Measurements from ENCODE around the gene RAPGEF6.
"Not testable (repeated sequence)": the region's sequence is repeated elsewhere in the genome, so short reads cannot be mapped to it uniquely, and the experiment has no call there.

Gene RAPGEF6

DNA sequence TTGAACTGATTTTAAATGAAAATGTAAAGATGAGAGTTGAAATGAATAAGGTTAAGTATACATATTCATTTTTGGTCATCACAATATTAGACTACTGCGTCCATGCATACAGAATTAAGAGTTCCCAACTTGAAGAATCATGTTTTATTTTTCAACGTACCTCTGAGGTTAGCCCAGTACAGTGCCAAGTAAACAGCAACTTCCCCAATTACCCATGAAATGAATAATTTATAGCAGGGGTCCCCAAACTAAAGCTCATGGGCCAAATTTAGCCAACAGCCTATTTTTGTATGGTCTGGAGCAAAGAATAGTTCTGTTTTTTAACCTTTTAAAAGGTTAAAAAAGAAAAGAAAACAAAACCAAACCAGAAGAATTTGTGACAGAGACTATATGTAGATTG is 203.2 kb downstream of the RAPGEF6 start:
- DNase-seq (ENCODE audit: low read depth, low spot score): no peak

- DNase-seq (ENCODE audit: low read depth, low spot score): no peak
Measured at GRCh38 chr5:131430794-131431193, 204.2 kb downstream of the RAPGEF6 start.

DNA sequence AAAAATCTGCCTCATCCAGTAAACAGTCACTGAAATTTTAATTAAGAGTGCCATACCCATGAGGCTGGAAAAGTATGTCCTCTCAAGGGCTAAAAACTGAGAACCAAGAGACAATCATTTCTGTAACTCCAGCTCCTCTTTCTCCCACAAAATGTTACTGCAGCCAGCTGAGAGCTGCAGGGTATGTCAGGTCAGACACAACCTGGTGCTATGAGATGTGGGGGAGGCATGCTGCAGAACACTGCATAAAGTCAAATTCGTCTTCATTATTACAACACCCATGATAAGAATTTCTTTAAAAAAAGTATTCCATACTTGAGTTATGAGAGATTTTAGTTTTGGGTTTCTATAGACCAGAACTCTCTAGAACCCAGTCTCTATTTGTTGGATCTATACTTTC is 209.0 kb downstream of the RAPGEF6 start:
- no peak for DNase-seq (ENCODE audit: low read depth, low spot score)

- DNase-seq (ENCODE audit: low read depth, low spot score): peak; percentile 10
Measured at GRCh38 chr5:131423056-131423455, 212.0 kb downstream of the RAPGEF6 start.

- DNase-seq (ENCODE audit: low read depth, low spot score): no peak
Measured at GRCh38 chr5:131419877-131420276, 215.2 kb downstream of the RAPGEF6 start.

DNA sequence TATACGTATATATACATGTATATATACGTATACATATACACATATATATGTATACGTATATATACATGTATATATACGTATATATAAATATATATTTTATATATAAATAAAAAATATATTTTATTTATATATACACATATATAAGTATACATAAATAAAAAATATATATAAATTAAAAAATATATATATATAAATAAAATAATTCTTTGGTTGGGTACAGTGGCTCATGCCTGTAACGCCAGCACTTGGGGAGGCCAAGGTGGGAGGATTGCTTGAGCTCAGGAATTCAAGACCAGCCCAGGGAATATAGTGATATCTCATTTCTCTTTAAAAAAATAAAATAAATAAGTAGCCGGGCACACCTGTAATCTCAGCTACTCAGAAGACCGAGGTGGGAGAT is 216.2 kb downstream of the RAPGEF6 start:
- no peak for DNase-seq (ENCODE audit: low read depth, low spot score)

GRCh38 chr5:131417240-131417869 is 217.7 kb downstream of the RAPGEF6 start:
- DNase-seq (ENCODE audit: low read depth, low spot score): peak; percentile 52

- DNase-seq (ENCODE audit: low read depth, low spot score): no peak
Measured at GRCh38 chr5:131416729-131417128, 218.3 kb downstream of the RAPGEF6 start.

GRCh38 chr5:131413605-131414559 is 221.1 kb downstream of the RAPGEF6 start:
- DNase-seq (ENCODE audit: low read depth, low spot score): no peak

- no peak for DNase-seq (ENCODE audit: low read depth, low spot score)
Measured at GRCh38 chr5:131406975-131407638, 227.9 kb downstream of the RAPGEF6 start.

DNA sequence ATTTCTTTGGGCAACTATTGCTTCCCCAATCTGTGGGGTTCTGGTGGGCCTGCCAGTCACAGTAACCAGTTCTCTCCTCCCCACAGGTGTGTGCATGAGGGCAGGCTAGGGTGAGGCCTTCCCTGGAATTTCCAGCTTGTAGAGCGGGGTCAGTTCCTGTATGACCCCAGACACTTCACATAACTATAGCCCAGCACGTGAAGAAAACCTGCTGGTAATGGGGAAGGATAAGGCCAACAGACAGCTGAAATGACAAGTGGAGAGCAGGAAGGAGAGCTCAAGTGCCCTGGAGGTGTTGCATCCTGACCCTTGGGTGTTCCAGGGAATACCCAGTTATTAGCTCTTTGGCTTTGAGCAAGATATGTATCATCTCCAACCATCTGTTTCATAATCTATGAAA is 229.0 kb downstream of the RAPGEF6 start:
- no peak for DNase-seq (ENCODE audit: low read depth, low spot score)

DNA sequence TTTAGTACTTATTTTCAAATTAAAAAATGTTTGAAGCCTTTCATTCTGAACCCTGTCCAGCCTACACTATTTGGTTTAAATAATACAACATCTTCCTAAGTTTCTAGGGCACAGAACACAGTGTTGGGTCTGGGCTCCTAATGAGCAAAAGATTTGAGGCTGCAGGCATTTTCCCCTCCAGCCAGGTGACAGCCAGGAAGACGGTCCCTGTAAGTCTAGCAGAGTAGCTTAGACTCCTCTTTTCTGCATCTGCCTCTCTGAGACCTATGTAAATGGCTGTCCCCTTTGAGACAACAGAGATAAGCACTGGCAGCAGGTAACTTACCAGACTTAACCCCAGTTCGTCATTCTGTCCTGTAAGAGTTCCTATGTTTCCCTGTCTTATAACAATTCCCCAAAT is 229.4 kb downstream of the RAPGEF6 start:
- DNase-seq (ENCODE audit: low read depth, low spot score): no peak

GRCh38 chr5:131400585-131400984 is 234.4 kb downstream of the RAPGEF6 start:
- no peak for DNase-seq (ENCODE audit: low read depth, low spot score)

DNA sequence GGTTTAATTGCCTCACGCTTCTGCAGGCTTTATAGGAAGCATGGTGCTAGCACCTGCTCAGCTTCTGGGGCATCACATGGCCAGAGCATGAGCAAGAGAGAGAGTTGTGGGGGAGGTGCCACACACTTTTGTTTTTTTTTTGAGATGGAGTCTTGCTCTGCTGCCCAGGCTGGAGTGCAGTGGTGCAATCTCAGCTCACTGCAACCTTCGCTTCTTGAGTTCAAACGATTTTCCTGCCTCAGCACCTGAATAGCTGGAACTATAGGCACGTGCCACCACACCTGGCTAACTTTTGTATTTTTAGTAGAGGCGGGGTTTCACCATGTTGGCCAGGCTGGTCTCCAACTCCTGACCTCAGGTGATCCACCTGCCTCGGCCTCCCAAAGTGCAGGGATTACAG is 236.0 kb downstream of the RAPGEF6 start:
- not testable (repeated sequence) for DNase-seq (ENCODE audit: low read depth, low spot score)

GRCh38 chr5:131396630-131397273 is 238.3 kb downstream of the RAPGEF6 start:
- no peak for DNase-seq (ENCODE audit: low read depth, low spot score)

DNA sequence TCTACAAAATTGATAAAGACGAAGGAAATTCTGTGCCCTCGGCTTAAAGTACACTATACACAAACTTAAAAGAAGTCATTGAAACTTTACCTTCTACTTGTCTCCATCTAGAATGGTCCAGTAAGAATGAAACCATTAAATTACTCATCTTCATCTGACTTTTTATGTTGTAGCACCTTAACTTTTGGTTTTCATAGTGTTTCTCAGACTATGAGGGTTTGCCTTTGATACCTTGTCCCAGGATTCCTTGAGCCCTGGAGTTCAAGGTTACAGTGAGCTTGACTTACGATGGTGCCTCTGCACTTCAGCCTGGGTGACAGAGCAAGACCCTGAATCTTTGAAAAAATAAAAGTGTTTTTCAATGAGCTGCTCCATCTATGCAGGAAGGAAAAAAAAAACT is 239.0 kb downstream of the RAPGEF6 start:
- DNase-seq (ENCODE audit: low read depth, low spot score): no peak

DNA sequence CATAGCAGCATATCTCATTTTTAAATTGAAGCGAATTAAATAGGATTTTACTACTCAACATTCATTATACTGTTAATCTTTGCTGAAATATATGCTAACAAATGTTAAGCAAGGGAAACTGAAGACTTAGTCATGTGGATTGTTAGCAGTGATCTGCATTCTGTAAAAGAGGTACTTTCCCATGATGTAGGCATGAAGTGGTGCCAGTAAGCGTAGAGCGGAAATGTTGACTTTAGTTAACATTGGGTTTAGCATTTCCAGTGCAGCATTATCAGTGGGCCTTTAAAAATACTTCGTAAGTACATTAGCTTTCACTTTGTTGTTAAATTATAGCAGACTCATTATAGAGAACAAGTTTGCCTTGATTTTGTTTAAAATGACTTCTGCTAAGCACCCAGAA is 240.9 kb downstream of the RAPGEF6 start:
- no peak for DNase-seq (ENCODE audit: low read depth, low spot score)

DNA sequence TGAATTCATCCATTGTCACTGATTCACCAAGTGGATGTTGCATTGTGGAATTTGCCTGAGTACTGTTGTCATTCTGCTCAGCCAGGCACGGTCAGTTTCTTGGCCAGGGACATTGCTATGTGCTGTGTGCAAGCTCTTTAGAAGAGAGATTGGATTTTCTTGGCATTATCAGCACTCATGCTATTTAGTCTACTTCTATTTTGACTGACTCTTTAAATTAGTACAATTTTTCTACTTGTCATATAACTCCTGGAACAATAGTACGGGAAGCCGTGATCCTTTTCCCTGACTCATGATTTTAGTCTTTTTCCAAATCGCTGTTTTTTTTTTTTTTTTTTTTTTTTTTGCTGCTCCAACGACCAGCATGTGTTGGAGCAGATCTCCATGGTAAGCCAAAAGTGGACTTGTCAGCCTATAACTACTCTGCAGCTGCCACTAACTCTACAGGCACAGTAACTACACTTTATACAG is 241.5 kb downstream of the RAPGEF6 start:
- no peak for DNase-seq (ENCODE audit: low read depth, low spot score)

DNA sequence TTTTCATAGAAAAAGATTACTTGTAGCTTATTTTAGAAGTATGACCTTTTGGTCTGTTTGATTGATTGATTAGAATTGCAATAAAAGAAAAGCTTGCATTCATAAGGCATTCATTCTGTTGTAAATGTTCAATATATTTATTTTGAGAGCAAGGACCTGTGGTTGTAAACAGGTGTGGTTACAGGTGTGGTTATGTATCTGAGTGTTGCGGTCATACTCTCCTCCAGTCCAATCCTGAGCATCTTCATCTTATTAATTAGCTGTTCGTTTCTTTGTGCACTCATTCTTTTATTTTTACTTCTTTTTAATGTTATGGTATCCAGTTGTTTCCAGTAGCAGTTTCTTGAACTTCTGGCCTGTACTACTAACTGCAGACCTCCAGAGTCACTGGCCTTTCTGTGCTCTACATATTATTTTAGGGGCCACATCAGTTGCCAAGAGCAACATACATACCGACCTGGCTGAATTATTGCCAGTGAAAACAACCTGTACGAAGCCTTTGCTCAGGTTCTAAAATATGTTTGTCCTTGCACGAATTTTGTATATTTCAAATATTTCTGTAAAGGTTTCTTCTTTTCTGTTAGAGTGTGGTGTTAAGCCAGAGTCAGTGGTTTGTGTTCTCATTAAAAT is 242.4 kb downstream of the RAPGEF6 start:
- DNase-seq (ENCODE audit: low read depth, low spot score): no peak

DNA sequence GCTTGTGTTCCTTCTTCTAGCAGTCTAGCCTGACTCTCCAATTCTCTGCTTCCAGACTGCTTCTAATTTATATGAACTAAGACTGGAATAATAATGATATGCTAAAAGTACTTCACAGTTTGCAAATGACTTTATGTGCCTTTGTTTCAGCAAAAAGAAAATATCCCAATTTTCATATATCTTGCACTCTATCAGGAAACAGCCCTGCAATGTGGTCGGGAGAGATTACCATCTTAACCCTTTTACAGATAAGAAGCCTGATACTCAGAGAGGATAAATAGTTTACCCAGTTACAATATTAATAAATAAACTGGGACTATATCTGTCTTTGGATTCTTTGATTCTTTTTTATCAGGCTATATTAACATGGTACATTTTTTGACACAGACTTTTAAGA is 245.2 kb downstream of the RAPGEF6 start:
- no peak for DNase-seq (ENCODE audit: low read depth, low spot score)

DNA sequence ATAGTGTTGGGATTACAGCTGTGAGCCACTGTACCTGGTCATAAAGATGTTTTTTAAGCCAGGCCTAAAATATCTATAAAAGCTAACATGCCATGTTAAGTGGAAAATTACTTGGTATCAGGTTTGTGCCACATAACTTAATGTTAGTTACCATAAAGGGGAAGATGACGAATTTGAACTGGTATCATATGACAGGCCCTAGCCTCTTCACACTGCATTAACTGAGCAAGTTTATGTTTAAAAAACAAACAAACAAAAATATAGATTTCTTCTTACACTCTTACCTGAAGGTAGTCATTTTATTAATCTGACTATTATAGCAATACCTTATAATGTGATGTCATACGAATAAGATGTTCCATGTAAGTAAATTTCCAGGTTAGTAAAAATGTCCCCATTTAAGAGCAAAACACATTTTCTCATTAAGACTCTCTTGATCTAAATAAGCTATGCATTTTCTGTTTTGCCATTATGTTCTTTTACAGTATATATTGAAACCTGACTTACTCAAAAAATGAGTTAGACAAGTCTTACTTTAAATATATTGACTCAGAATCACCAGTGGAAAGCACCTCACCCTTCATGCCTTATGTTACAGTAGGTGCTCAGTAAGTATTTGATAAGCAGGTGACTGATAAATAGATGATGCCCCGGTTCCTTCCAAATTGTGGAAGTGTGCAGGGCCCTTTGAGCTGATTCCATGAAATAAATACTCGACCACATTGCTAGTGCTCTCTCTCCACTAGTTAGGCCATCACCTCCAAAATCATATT is 245.7 kb downstream of the RAPGEF6 start:
- no peak for DNase-seq (ENCODE audit: low read depth, low spot score)

All from smooth muscle cell of the brain vasculature (primary cell).